T-helper 1 cell treated with Interleukin-12 subunit alpha and Interleukin-12 subunit beta and Interleukin-4 antibody, amounts not matched to agents 30 ng/mL and 1 ng/mL, for 36 hours (primary cell): ENCODE data around the gene UNKL. TPM values are rescaled to one million over a fixed set of nuclear protein-coding genes. Genes with fewer than 3 reads are reported as not detected.

Source experiments
- intact Hi-C: fragments of 100-400 bp; cut with micrococcal nuclease; formaldehyde crosslinking; loops from one replicate; pipeline ENCODE4 v1.15.1; 2024
- total RNA-seq: library from RNA; stranded (reverse); gene quantifications from 2 replicates; pipeline ENCODE4 v1.2.3, GENCODE V29; 2022

The UNKL gene
- total RNA-seq, 1 donor from 2014 or later: 43.3 TPM

- intact Hi-C loops: no loop called here
Observed at GRCh38 chr16:1313721-1314369, 100.7 kb downstream of the UNKL start.

Other genes starting within 250 kb of the UNKL start
- not detected in 2 replicates for gene TPSG1, start 189.4 kb downstream of the UNKL start, total RNA-seq
- not detected in 2 replicates for gene TPSB2, start 184.5 kb downstream of the UNKL start, total RNA-seq
- gene TPSAB1, start 174.0 kb downstream of the UNKL start, total RNA-seq: not detected in 2 replicates
- not detected in 2 replicates for gene TPSD1, start 158.6 kb downstream of the UNKL start, total RNA-seq
- 217 and 224 TPM in 2 replicates for gene UBE2I, start 105.1 kb downstream of the UNKL start, total RNA-seq
- 1.4 and 1.8 TPM in 2 replicates for gene BAIAP3, start 81.1 kb downstream of the UNKL start, total RNA-seq
- gene TSR3, start 62.8 kb downstream of the UNKL start, total RNA-seq: 53.7 and 60.0 TPM in 2 replicates
- 36.1 and 39.1 TPM in 2 replicates for gene GNPTG, start 62.8 kb downstream of the UNKL start, total RNA-seq
- gene UQCC4, start 6.0 kb upstream of the UNKL start, total RNA-seq: 13.2 and 16.4 TPM in 2 replicates
- gene PERCC1, start 16.4 kb upstream of the UNKL start, total RNA-seq: not detected in 2 replicates
- gene CCDC154, start 29.9 kb upstream of the UNKL start, total RNA-seq: 1.8 and 3.2 TPM in 2 replicates
- 80.8 and 81.0 TPM in 2 replicates for gene CLCN7, start 60.3 kb upstream of the UNKL start, total RNA-seq
- gene PTX4, start 74.2 kb upstream of the UNKL start, total RNA-seq: not detected in 2 replicates
- gene TELO2, start 78.7 kb upstream of the UNKL start, total RNA-seq: 55.7 and 56.6 TPM in 2 replicates
- gene TMEM204, start 119.0 kb upstream of the UNKL start, total RNA-seq: 49.2 and 49.9 TPM in 2 replicates
- gene IFT140, start 197.4 kb upstream of the UNKL start, total RNA-seq: 6.7 and 8.7 TPM in 2 replicates
- gene CRAMP1, start 197.7 kb upstream of the UNKL start, total RNA-seq: 36.9 and 37.8 TPM in 2 replicates